OCI-LY1 (cell line): ENCODE measurements around the gene ELFN1.

ENCODE experiments used
- EZH2 ChIP-seq: fragments of 200-600 bp; sonication (generic), shearing (Covaris generic); IDR thresholded peaks from 2 replicates; pipeline ENCODE4 v1.8.0; 2017; ENCODE audit warnings: borderline replicate concordance, mixed run types, mild to moderate bottlenecking, antibody characterized with exemption, low read length, moderate library complexity, mixed read lengths
- TF ChIP-seq, protein P1 (sequence below): fragments of 200-600 bp; sonication (generic), shearing (Covaris generic); IDR thresholded peaks from 2 replicates; pipeline ENCODE4 v1.5.1; 2017; ENCODE audit warnings: mild to moderate bottlenecking, antibody characterized with exemption, low read length, moderate library complexity, mixed read lengths

DNA sequence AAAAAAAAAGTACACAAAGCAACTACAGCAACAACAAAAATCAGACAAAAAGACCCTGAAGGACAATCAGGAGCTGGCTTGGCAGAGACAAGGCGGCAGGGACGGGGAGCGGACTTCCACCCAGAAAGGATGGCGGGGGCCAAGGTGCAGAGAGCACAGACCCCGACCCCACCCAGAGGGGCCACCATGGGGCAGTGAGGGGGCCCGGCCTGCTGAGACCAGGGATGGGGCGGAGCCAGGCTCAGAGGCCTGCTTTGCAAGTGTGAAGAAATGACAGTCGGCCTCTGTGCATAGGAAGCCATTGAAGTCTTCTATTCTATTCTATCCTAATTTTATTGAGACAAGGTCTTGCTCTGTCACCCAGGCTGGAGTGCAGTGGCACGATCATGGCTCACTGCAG is 82.0 kb downstream of the ELFN1 start:
- TF ChIP-seq, protein P1, sequence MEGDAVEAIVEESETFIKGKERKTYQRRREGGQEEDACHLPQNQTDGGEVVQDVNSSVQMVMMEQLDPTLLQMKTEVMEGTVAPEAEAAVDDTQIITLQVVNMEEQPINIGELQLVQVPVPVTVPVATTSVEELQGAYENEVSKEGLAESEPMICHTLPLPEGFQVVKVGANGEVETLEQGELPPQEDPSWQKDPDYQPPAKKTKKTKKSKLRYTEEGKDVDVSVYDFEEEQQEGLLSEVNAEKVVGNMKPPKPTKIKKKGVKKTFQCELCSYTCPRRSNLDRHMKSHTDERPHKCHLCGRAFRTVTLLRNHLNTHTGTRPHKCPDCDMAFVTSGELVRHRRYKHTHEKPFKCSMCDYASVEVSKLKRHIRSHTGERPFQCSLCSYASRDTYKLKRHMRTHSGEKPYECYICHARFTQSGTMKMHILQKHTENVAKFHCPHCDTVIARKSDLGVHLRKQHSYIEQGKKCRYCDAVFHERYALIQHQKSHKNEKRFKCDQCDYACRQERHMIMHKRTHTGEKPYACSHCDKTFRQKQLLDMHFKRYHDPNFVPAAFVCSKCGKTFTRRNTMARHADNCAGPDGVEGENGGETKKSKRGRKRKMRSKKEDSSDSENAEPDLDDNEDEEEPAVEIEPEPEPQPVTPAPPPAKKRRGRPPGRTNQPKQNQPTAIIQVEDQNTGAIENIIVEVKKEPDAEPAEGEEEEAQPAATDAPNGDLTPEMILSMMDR: no peak
- no peak for TF ChIP-seq EZH2
